ENCODE data around the gene POMC.

DNA sequence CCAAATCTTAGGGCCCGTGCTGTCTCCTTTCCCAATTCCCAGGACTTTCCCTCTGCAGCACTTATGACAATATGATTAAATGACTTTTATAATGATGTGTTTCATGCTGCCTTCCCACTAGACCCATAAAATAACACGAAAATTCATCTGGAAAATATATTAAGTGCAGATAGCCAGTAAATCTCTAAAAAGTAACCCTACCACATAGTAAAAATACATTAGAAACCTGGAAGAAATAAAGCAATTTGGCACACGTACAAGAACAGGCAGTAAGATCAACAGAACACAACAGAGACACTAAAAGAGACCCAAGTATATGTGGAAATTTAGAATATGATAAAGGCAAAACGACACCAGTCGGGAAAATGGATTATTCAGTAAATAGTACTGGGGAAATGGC lies 30.2 kb upstream of the POMC start:
- TF ChIP-seq POLR2A (IDR thresholded peaks at IDR 0.05) = no peak
- TF ChIP-seq, protein P1, sequence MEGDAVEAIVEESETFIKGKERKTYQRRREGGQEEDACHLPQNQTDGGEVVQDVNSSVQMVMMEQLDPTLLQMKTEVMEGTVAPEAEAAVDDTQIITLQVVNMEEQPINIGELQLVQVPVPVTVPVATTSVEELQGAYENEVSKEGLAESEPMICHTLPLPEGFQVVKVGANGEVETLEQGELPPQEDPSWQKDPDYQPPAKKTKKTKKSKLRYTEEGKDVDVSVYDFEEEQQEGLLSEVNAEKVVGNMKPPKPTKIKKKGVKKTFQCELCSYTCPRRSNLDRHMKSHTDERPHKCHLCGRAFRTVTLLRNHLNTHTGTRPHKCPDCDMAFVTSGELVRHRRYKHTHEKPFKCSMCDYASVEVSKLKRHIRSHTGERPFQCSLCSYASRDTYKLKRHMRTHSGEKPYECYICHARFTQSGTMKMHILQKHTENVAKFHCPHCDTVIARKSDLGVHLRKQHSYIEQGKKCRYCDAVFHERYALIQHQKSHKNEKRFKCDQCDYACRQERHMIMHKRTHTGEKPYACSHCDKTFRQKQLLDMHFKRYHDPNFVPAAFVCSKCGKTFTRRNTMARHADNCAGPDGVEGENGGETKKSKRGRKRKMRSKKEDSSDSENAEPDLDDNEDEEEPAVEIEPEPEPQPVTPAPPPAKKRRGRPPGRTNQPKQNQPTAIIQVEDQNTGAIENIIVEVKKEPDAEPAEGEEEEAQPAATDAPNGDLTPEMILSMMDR (IDR thresholded peaks at IDR 0.05 in 4 of 5, conservative IDR thresholded peaks at IDR 0.05 in 1 of 5) = no peak

Data from gastrocnemius medialis (tissue), 4 donors.